MG63 (cell line): ENCODE data around the gene NUDT13. TPM values are rescaled to one million over a fixed set of nuclear protein-coding genes. Genes with fewer than 3 reads are reported as not detected.
"Not testable (repeated sequence)": the region's sequence is repeated elsewhere in the genome, so short reads cannot be mapped to it uniquely, and the experiment has no call there.

ENCODE experiments used
- DNase-seq: peaks from one replicate; pipeline ENCODE4 v3.0.0-alpha.2; 2020
- H3K27me3 ChIP-seq: fragments of 250-450 bp; sonication (Bioruptor Pico); 2 replicates; pipeline ENCODE4 v1.5.1; 2020; ENCODE audit warnings: mild to moderate bottlenecking, moderate library complexity
- H3K36me3 ChIP-seq: fragments of 250-450 bp; sonication (Bioruptor Pico); 2 replicates; pipeline ENCODE4 v1.5.1; 2020; ENCODE audit warnings: mild to moderate bottlenecking, moderate library complexity
- H3K4me3 ChIP-seq: fragments of 250-450 bp; sonication (Bioruptor Pico); 2 replicates; pipeline ENCODE4 v1.5.1; 2020; ENCODE audit warnings: mild to moderate bottlenecking, moderate library complexity
- H3K9me3 ChIP-seq: fragments of 250-450 bp; sonication (Bioruptor Pico); 2 replicates; pipeline ENCODE4 v1.5.1; 2020; ENCODE audit warnings: mild to moderate bottlenecking, moderate library complexity
- total RNA-seq: library from RNA; depleted of rRNA; stranded (reverse); fragments of >200 nt; shearing (Covaris generic); gene quantifications from 2 replicates; pipeline ENCODE4 v1.2.3, GENCODE V29; 2014; ENCODE audit warnings: low replicate concordance

The NUDT13 gene
- total RNA-seq, 1 experiment from 2014 or later = not detected

- H3K4me3 ChIP-seq = no peak overlapping the region
- no peak for DNase-seq
- H3K9me3 ChIP-seq = no peaks in the 10 kb centered on the region
- H3K27me3 ChIP-seq = no peaks in the 10 kb centered on the region
- H3K36me3 ChIP-seq = peaks cover 61% of the 10 kb centered on the region
Observed at GRCh38 chr10:73134727-73135126, 24.5 kb downstream of the NUDT13 start.

GRCh38 chr10:73136627-73137026 is 26.4 kb downstream of the NUDT13 start:
- no peak overlapping the region for H3K4me3 ChIP-seq
- peaks cover 55% of the 10 kb centered on the region for H3K36me3 ChIP-seq
- no peaks in the 10 kb centered on the region for H3K9me3 ChIP-seq
- no peaks in the 10 kb centered on the region for H3K27me3 ChIP-seq
- DNase-seq = peak; percentile 5

- no peak for DNase-seq
- no peaks in the 10 kb centered on the region for H3K9me3 ChIP-seq
- H3K27me3 ChIP-seq = no peaks in the 10 kb centered on the region
- no peak overlapping the region for H3K4me3 ChIP-seq
- peaks cover 51% of the 10 kb centered on the region for H3K36me3 ChIP-seq
Observed at GRCh38 chr10:73139251-73139650, 29.0 kb downstream of the NUDT13 start.

DNA sequence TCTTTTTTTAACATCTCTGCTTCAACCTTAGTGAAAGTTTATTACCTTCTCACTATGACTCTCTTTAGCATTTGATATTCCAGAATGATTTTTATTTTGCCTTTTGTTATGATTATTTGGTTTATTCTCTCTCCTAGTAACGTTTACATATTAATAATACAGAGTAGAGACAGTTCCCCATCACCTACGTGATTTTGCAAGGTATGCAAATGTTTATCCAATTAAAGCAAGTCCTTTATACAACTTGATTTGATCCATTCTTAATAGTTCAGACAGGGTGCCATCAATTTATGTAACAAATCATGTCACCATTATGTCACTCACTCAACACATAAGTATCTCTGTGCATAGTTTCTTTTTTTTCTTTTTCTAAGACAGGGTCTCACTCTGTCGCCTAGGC is 31.3 kb downstream of the NUDT13 start:
- Histone ChIP-seq H3K36me3 (peaks cover 50% of the 10 kb centered on the region), H3K4me3 (no peak overlapping the region)

DNA sequence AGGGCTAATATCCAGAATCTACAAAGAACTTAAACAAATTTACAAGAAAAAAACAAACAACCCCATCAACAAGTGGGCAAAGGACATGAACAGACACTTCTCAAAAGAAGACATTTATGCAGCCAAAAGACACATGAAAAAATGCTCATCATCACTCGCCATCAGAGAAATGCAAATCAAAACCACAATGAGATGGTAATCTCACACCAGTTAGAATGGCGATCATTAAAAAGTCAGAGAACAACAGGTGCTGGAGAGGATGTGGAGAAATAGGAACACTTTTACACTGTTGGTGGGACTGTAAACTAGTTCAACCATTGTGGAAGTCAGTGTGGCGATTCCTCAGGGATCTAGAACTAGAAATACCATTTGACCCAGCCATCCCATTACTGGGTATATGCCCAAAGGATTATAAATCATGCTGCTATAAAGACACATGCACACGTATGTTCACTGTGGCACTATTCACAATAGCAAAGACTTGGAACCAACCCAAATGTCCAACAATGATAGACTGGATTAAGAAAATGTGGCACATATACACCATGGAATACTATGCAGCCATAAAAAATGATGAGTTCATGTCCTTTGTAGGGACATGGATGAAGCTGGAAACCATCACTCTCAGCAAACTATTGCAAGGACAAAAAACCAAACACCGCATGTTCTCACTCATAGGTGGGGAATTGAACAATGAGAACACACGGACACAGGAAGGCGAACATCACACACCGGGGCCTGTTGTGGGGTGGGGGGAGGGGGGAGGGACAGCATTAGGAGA is 40.6 kb downstream of the NUDT13 start:
- not testable (repeated sequence) for H3K27me3 ChIP-seq, H3K4me3 ChIP-seq, H3K9me3 ChIP-seq, DNase-seq
- peaks cover 60% of the 10 kb centered on the region for H3K36me3 ChIP-seq

More for the DNA sequence above, 31.3 kb downstream of the NUDT13 start:
- DNase-seq = no peak
- H3K27me3 ChIP-seq = no peaks in the 10 kb centered on the region
- H3K9me3 ChIP-seq = no peaks in the 10 kb centered on the region

GRCh38 chr10:73152009-73152408 is 41.8 kb downstream of the NUDT13 start:
- peaks cover 62% of the 10 kb centered on the region for H3K36me3 ChIP-seq
- no peak for DNase-seq

GRCh38 chr10:73156054-73156453 is 45.8 kb downstream of the NUDT13 start:
- Histone ChIP-seq H3K4me3 (no peak overlapping the region), H3K9me3 (no peaks in the 10 kb centered on the region), H3K27me3 (no peaks in the 10 kb centered on the region), H3K36me3 (peaks cover 57% of the 10 kb centered on the region)
- no peak for DNase-seq

More at GRCh38 chr10:73152009-73152408, 41.8 kb downstream of the NUDT13 start:
- Histone ChIP-seq H3K27me3 (no peaks in the 10 kb centered on the region), H3K9me3 (no peaks in the 10 kb centered on the region), H3K4me3 (no peak overlapping the region)

DNA sequence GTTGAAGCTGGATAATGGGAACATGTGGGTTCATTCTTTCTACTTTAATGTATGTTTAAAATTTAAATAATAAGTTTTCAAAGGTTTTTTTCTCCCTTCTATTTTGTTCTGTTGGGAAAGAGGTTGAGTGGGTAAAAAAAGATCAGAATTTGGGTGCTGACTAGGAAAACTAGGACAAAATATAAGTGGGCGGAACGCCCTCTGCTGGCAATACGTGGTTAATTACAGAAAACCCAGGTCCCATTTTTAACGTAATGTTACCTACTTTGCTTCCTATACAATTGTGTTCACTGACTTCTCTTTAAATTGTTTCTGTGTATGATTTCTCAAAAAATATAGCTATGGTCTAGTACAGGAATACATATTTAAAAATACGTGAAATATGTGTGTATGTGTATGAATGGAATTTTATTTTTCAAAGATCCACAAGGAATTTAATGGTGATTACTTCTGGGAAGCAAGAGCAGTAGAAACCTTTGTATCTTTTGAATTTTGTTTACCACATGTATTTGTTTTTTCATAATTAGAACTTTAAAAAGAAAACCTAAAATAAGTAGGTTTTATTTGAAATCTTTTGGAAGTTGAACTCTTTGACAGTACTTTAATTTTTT is 48.9 kb downstream of the NUDT13 start:
- Histone ChIP-seq H3K4me3 (no peak overlapping the region), H3K27me3 (no peaks in the 10 kb centered on the region), H3K36me3 (peaks cover 57% of the 10 kb centered on the region), H3K9me3 (0 out of 2 replicates have a peak, but pooled peaks cover 2% of the 10 kb centered on the region)
- peak; percentile 21 for DNase-seq

- H3K36me3 ChIP-seq = peaks cover 57% of the 10 kb centered on the region
- DNase-seq = no peak
- no peak overlapping the region for H3K4me3 ChIP-seq
- H3K27me3 ChIP-seq = no peaks in the 10 kb centered on the region
- 0 out of 2 replicates have a peak, but pooled peaks cover 2% of the 10 kb centered on the region for H3K9me3 ChIP-seq
Observed at GRCh38 chr10:73161079-73161478, 50.8 kb downstream of the NUDT13 start.

DNA sequence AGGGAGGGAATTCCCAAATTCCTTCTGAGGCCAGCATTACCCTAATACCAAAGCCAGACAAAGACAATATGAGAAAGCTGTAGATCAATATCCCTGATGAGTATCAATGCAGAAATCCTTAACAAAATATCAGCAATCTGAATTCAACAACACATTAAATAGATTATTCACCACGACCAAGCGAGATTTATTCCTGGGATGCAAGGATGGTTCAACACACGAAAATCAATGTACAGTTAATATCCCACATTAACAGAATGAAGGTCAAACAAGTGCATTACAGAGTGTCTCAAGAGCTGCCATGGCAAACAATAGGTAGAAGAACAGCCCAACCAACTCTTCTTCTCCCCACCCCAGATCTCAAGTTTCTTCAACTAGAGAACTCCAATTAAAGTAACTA is 51.4 kb downstream of the NUDT13 start:
- no peaks in the 10 kb centered on the region for H3K27me3 ChIP-seq
- peaks cover 2% of the 10 kb centered on the region; the same call in 1 of the 2 replicates for H3K9me3 ChIP-seq
- no peak for DNase-seq
- H3K36me3 ChIP-seq = peaks cover 57% of the 10 kb centered on the region
- no peak overlapping the region for H3K4me3 ChIP-seq

DNA sequence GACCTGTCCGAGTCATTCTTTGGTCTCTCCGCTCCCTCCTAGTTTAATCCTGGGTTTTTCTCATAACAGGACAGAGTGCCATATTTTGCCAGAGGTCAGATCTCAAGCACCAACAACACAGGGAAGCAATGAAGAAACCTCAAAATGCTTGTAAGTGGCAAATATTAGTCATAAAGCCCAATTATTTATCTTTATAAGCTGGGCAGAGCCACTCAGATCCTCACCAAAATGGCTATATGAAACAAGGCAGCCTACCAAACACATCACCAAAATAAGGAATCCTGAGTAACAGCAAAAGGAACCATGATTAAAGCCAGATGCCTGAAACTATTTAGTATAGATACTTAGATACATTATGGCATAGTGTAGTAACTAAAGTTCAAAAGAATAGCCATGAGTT is 52.8 kb downstream of the NUDT13 start:
- H3K36me3 ChIP-seq = peaks cover 55% of the 10 kb centered on the region
- no peak overlapping the region for H3K4me3 ChIP-seq
- no peaks in the 10 kb centered on the region for H3K27me3 ChIP-seq
- DNase-seq = no peak
- peaks cover 2% of the 10 kb centered on the region; the same call in 1 of the 2 replicates for H3K9me3 ChIP-seq

DNA sequence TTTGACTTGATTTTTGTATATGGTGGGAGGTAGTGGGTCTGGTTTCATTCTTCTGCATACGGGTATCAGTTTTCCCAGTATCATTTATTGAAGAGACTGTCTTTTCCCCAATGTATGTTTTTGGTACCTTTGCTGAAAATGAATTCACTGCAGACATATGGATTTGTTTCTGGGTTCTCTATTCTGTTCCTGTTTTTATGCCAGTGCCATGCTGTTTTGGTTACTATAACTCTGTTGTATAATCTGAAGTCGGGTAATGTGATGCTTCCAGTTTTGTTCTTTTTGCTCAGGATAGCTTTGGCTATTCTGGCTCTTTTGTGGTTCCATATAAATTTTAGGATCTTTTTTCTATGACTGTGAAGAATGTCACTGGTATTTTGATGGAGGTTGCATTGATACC is 56.7 kb downstream of the NUDT13 start:
- Histone ChIP-seq H3K9me3 (peaks cover 2% of the 10 kb centered on the region; the same call in 1 of the 2 replicates), H3K36me3 (peaks cover 38% of the 10 kb centered on the region), H3K4me3 (peak overlapping the region; percentile 68), H3K27me3 (no peaks in the 10 kb centered on the region)
- no peak for DNase-seq

GRCh38 chr10:73167458-73167782 is 57.2 kb downstream of the NUDT13 start:
- Histone ChIP-seq H3K27me3 (no peaks in the 10 kb centered on the region), H3K36me3 (peaks cover 33% of the 10 kb centered on the region), H3K9me3 (no peaks in the 10 kb centered on the region; the same call in 1 of the 2 replicates), H3K4me3 (peak overlapping the region; percentile 68)
- DNase-seq = peak; percentile 2

- H3K9me3 ChIP-seq = no peaks in the 10 kb centered on the region; the same call in 1 of the 2 replicates
- DNase-seq = peak; percentile 94
- H3K36me3 ChIP-seq = peaks cover 28% of the 10 kb centered on the region
- H3K27me3 ChIP-seq = no peaks in the 10 kb centered on the region
- peak within 1 kb of the TSS; percentile 68 for H3K4me3 ChIP-seq
Observed at GRCh38 chr10:73167783-73168464, 57.7 kb downstream of the NUDT13 start, which contains the start of the genes ECD and FAM149B1. TSS of gene ECD (minus strand) at chr10:73168008. CDS start at chr10:73163937, 4,071 bp downstream. TSS of gene FAM149B1 (plus strand) at chr10:73168119. CDS start at chr10:73168340, 221 bp downstream.

DNA sequence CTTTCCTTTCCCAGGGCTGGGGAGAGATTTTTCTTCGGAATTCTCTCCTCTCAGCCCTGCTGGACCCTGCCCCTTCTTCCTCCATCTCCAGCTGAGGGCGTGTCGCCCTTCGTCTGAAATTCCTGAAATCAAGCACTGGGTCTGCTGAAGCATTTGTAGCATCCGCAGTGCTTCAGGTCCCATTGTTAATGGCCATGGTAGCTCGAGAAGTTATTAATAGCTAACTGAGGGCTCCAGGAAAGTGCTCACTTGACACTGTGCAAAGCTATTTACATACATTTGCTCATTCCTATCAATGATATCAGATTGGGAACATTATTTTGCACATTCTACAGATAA is 58.2 kb downstream of the NUDT13 start:
- DNase-seq = no peak
- Histone ChIP-seq H3K36me3 (peaks cover 23% of the 10 kb centered on the region), H3K27me3 (no peaks in the 10 kb centered on the region), H3K4me3 (peak overlapping the region; percentile 68), H3K9me3 (no peaks in the 10 kb centered on the region; the same call in 1 of the 2 replicates)

DNA sequence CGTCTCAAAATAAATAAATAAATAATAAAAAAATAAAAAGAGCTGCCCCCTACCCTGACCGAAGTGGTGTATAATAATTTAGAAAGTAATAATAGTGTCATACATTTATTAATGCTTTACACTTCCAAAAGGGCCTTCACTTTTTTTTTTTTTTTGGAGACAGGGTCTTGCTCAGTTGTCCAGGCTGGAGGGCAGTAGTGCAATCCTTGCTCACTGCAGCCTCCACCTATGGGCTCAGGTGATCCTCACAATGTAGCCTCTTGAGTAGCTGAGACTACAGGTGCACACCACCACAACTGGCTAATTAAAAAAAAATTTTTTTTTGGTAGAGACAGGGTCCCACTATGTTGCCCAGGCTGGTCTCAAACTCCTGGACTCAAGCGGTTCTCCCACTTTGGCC is 59.1 kb downstream of the NUDT13 start:
- DNase-seq = no peak
- no peak overlapping the region for H3K4me3 ChIP-seq
- no peaks in the 10 kb centered on the region for H3K27me3 ChIP-seq

DNA sequence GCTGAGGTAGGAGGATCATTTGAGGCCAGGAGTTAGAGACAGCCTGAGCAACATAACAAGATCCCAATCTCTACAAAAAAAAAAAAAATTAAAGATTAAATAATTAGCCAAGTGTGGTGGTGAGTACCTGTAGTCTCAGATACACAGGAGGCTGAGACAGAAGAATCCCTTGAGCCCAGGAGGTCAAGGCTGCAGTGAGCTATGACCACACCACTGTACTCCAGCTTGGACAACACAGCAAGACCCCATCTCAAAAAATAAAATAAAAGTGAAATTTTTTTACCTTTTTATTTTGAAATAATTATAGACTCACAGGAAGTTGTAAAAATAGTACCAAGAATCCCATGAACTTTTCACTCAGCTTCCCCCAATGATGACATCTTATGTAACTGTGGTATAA is 62.6 kb downstream of the NUDT13 start:
- no peak for DNase-seq
- no peaks in the 10 kb centered on the region; the same call in 1 of the 2 replicates for H3K9me3 ChIP-seq
- H3K27me3 ChIP-seq = no peaks in the 10 kb centered on the region
- H3K4me3 ChIP-seq = no peak overlapping the region
- no peaks in the 10 kb centered on the region for H3K36me3 ChIP-seq

More for the DNA sequence above, 59.1 kb downstream of the NUDT13 start:
- H3K9me3 ChIP-seq = no peaks in the 10 kb centered on the region; the same call in 1 of the 2 replicates
- peaks cover 17% of the 10 kb centered on the region for H3K36me3 ChIP-seq
